Measurements from ENCODE around the gene GRIA3.
"Not testable (repeated sequence)": the region's sequence is repeated elsewhere in the genome, so short reads cannot be mapped to it uniquely, and the experiment has no call there.

GRIA3 gene

GRCh38 chrX:123477673-123478072, 293.6 kb downstream of the GRIA3 start:
- no peak for DNase-seq

DNA sequence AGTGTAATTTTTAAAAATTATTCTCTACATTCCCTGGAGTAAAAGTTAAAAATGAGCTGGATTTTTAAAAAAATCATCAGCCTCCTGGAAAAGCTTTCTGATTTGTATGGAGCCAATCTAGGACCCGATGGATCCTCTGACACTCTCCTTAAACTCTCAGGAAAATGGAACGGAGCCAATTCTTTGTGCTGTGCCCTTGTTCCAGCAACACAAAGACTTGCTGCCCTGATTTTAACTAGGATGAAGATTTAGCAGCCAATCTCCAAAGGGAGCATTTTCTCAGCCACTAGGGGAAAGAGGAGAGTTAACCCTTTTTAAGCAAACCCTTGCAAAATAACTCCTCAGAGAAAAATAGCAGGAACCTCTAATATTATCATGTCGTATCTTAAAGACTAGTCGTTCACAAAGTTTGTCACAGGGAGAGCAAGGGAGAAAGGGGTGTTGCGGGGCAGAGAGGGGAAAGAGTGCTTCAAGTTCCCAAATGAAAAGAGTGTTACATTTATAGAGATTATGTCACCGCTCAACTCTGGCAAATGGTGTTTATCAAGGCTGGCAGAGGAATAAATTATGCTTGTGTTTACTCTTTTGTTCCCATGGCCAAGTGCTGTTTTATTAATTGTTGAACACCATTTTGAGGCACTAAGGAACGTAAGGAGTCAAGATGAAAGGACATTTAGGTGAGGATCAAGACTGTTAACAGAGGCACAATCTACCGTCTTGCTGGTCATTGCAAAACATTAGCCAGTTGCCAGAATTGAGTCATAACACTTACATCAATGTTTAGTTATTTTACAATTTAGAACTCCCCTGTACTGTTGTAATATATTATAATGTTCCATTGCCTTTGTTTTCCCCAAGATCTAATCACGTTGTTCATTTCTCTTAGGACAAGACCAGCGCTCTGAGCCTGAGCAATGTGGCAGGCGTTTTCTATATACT, 298.1 kb downstream of the GRIA3 start:
- no peak for DNase-seq

DNA sequence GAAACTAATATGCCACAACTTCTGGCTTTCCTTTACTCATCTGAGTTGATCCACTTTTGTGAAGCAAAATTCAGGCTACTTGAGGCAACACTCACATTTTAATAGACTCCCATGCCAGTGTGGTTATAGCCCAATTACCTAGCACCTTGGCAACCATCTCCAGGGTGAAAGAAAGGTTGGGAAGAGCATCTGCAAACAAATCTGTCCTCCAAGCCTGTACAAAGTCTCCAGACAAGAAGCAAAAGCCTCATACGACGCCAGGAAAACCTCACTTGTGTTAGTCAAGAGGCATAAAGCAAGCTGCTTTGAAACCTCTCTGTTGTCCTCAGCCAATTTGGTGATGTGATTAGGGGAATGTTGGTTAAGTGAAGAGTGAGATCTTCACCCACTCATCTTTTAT, 302.2 kb downstream of the GRIA3 start:
- no peak for DNase-seq

GRCh38 chrX:123487236-123487635, 303.2 kb downstream of the GRIA3 start:
- DNase-seq, result no peak

DNA sequence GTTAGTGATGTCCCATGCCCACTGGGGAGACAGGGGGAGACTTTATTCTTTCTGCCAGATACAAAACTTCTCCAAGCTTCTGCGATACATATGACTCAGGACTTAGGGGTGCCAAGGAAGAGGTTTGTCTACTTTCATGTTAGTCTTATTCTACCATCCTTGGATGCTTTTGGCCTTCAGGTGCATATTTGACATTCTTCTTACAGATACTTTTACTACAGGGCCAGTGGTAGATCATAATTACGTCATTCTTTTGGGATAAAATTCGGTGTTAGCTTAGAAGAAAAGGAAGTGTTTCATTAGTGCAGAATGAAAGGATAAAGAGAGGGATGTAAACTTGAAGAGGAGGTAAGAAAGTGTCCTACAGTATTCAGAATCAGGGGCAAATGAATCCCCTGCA, 303.6 kb downstream of the GRIA3 start:
- DNase-seq, result no peak

DNA sequence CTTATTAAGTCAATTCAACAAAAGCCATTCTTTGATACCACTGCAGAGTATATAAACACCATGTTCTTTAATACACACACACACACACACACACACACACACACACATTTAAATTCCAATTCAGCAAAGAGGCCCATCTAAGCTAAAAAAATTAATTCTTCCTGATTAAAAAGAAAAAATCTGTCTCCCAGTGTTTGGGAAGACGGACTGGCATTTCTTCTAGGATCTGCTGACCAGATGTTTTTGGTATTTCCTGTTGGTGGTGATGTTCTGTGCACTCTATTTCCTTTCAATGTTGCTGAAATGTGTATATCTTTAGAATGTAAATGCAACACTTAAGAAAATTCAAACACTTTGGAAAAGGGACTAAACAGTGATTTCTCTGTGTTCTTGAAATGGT, 304.9 kb downstream of the GRIA3 start:
- no peak for DNase-seq

GRCh38 chrX:123493857-123494256, 309.8 kb downstream of the GRIA3 start:
- DNase-seq, result no peak

DNA sequence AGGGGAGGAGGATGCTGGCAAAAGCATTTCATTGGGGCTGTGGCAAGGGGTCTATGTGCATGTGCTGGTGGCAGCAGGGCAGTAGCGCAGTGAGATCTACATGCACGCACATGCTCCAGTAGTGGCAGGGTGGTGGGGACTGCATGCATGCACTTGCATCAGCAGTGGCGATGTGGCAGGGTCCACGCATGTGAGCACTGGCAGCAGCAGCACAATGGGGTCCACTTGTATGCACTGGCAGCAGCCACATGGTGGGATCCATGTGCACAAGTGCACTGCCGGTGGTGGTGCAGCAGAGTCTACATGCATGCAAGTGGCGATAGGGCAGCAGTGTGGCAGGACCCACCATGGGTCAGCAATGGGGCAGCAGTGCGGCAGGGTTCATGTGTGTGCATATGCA, 315.7 kb downstream of the GRIA3 start:
- no peak for DNase-seq

GRCh38 chrX:123504047-123504446, 320.0 kb downstream of the GRIA3 start:
- DNase-seq, result no peak

DNA sequence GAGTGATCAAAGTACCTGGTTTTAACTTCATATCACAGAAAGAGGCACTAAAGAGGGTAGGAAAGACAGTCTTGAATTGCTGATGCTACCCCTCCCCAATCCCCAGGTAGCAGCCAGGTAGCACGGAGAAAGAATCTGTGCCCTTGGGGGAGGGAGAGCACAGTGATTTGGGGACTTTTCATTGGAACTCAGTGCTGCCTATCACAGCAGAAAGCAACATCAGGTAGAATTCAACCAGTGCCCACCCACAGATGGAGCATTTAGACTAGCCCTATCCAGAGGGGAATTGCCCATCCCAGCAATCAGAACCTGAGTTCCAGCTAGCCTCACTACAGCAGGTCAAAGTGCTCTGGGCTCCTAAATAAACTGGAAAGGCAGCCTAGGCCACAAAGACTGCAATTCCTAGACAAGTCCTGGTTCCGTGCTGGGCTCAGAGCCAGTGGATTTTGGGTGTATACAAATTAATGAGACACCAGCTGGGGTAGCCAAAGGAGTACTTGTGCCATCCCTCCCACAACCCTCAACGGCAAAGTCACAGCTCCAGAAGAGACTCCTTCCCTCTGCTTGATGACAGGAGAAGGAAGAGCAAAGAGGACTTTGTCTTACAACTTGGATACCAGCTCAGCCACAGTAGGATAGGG, 320.7 kb downstream of the GRIA3 start:
- no peak for DNase-seq

GRCh38 chrX:123513585-123514278, 329.7 kb downstream of the GRIA3 start:
- no peak for DNase-seq

- DNase-seq, result not testable (repeated sequence)
These were observed 330.2 kb downstream of the GRIA3 start for GRCh38 chrX:123514279-123514640.

GRCh38 chrX:123518791-123519190, 334.7 kb downstream of the GRIA3 start:
- DNase-seq, result no peak

DNA sequence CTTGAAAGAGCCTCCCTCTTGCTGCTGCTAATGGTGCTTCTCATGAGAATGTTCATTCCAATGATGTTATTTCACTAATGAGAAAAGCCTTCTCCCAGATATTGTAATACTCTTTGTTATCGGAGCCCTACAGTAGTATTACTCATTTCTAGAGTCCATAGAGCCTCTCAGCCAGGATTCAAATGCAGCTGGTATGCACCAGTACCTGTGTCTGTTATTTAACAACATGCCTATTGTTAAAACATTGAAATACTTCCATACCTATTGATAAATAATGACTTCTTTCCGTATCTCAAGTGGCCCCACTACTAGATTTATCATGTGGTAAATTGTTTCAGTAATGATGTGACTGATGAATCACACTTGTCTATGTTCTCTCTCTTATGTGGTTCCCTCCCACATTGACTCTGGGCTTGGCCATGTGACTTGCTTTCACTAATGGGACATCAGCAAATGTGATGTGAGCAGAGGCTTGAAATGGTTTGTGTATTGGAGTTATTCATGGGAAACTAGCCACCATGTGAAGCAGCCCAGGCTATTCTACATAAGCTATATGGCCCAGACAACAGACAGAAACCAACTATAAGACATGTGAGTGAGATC, 341.1 kb downstream of the GRIA3 start:
- no peak for DNase-seq

- not testable (repeated sequence) for DNase-seq
These were observed 346.6 kb downstream of the GRIA3 start for GRCh38 chrX:123530726-123531125.
